H9 (cell line): ENCODE measurements around the gene USPL1. TPM values are rescaled to one million over a fixed set of nuclear protein-coding genes. Genes with fewer than 3 reads are reported as not detected.

ENCODE experiments used
- DNase-seq: peaks from one replicate; pipeline ENCODE4 v3.0.0-alpha.2; 2017
- H2AFZ ChIP-seq: one replicate; pipeline ENCODE4 v1.6.1; 2013; ENCODE audit warnings: mild to moderate bottlenecking, low read length, control low read depth, moderate library complexity
- H2AK5ac ChIP-seq: 2 replicates; pipeline ENCODE4 v1.6.1; 2013; ENCODE audit warnings: low read length, control low read depth, mixed read lengths; ENCODE audit not compliant: insufficient read length
- H2BK120ac ChIP-seq: one replicate; pipeline ENCODE4 v1.6.1; 2013; ENCODE audit warnings: low read depth, mild to moderate bottlenecking, low read length, control low read depth, inconsistent platforms; ENCODE audit not compliant: poor library complexity, severe bottlenecking
- H2BK12ac ChIP-seq: 2 replicates; pipeline ENCODE4 v1.6.1; 2013; ENCODE audit warnings: low read length, control low read depth, mixed read lengths, low read depth; ENCODE audit not compliant: insufficient read length
- H2BK15ac ChIP-seq: 2 replicates; pipeline ENCODE4 v1.6.1; 2013; ENCODE audit warnings: low read depth, low read length, control low read depth
- H2BK20ac ChIP-seq: one replicate; pipeline ENCODE4 v1.6.1; 2013; ENCODE audit warnings: low read depth, mild to moderate bottlenecking, low read length, control low read depth, inconsistent platforms; ENCODE audit not compliant: poor library complexity, severe bottlenecking
- H2BK5ac ChIP-seq: 2 replicates; pipeline ENCODE4 v1.6.1; 2013; ENCODE audit warnings: low read length, control low read depth, mixed read lengths; ENCODE audit not compliant: insufficient read length
- H3K14ac ChIP-seq: 2 replicates; pipeline ENCODE4 v1.6.1; 2013; ENCODE audit warnings: low read length, control low read depth; ENCODE audit not compliant: insufficient read depth
- H3K18ac ChIP-seq: 2 replicates; pipeline ENCODE4 v1.6.1; 2013; ENCODE audit warnings: low read depth, mild to moderate bottlenecking, mixed read lengths, low read length, control low read depth; ENCODE audit not compliant: insufficient read length
- H3K23ac ChIP-seq: 2 replicates; pipeline ENCODE4 v1.6.1; 2013; ENCODE audit warnings: low read length, control low read depth, mixed read lengths, low read depth; ENCODE audit not compliant: insufficient read length
- H3K23me2 ChIP-seq: 2 replicates; pipeline ENCODE4 v1.6.1; 2013; ENCODE audit warnings: low read depth, mild to moderate bottlenecking, mixed read lengths, low read length, control low read depth; ENCODE audit not compliant: insufficient read length, poor library complexity, severe bottlenecking
- H3K27ac ChIP-seq: 2 replicates; pipeline ENCODE4 v1.5.1; 2013; ENCODE audit warnings: low read length, control low read depth, mixed read lengths, low read depth; ENCODE audit not compliant: insufficient read length
- H3K27me3 ChIP-seq: 2 replicates; pipeline ENCODE4 v1.6.1; 2013; ENCODE audit warnings: low read length, control low read depth, inconsistent platforms; ENCODE audit not compliant: insufficient read depth
- H3K4ac ChIP-seq: 2 replicates; pipeline ENCODE4 v1.6.1; 2013; ENCODE audit warnings: low read depth, mild to moderate bottlenecking, control low read depth, inconsistent platforms, low read length, moderate library complexity
- H3K4me1 ChIP-seq: 2 replicates; pipeline ENCODE4 v1.6.1; 2013; ENCODE audit warnings: low read length, control low read depth, inconsistent platforms; ENCODE audit not compliant: insufficient read depth
- H3K4me2 ChIP-seq: 2 replicates; pipeline ENCODE4 v1.6.1; 2013; ENCODE audit warnings: low read length, control low read depth, mixed read lengths; ENCODE audit not compliant: insufficient read length, insufficient read depth
- H3K56ac ChIP-seq: 2 replicates; pipeline ENCODE4 v1.6.1; 2013; ENCODE audit warnings: low read depth, mild to moderate bottlenecking, mixed read lengths, low read length, control low read depth; ENCODE audit not compliant: insufficient read length
- H3K79me1 ChIP-seq: 2 replicates; pipeline ENCODE4 v1.6.1; 2013; ENCODE audit warnings: low read depth, mild to moderate bottlenecking, moderate library complexity, low read length, control low read depth, inconsistent platforms; ENCODE audit not compliant: insufficient read depth, poor library complexity, severe bottlenecking
- H3K79me2 ChIP-seq: 2 replicates; pipeline ENCODE4 v1.6.1; 2013; ENCODE audit warnings: low read length, control low read depth, inconsistent platforms; ENCODE audit not compliant: insufficient read depth
- H3K9ac ChIP-seq: 2 replicates; pipeline ENCODE4 v1.6.1; 2013; ENCODE audit warnings: low read length, control low read depth, mixed read lengths; ENCODE audit not compliant: insufficient read length; ENCODE audit errors: extremely low read depth
- H3K9me3 ChIP-seq: one replicate; pipeline ENCODE4 v1.6.1; 2013; ENCODE audit warnings: low read depth, low read length, inconsistent platforms; ENCODE audit not compliant: control insufficient read depth
- H3T11ph ChIP-seq: one replicate; pipeline ENCODE4 v1.6.1; 2013; ENCODE audit warnings: mild to moderate bottlenecking, low read length, control low read depth, inconsistent platforms
- H4K20me1 ChIP-seq: one replicate; pipeline ENCODE4 v1.6.1; 2013; ENCODE audit not compliant: control insufficient read depth, insufficient read length, insufficient read depth
- H4K5ac ChIP-seq: 2 replicates; pipeline ENCODE4 v1.6.1; 2013; ENCODE audit warnings: low read depth, mild to moderate bottlenecking, mixed read lengths, low read length, control low read depth; ENCODE audit not compliant: insufficient read length
- H4K8ac ChIP-seq: replicated peaks from 2 replicates; pipeline ENCODE4 v1.6.1; 2013; ENCODE audit warnings: low read length, control low read depth, mixed read lengths, low read depth; ENCODE audit not compliant: insufficient read length
- H4K91ac ChIP-seq: 2 replicates; pipeline ENCODE4 v1.6.1; 2013; ENCODE audit warnings: low read depth, mild to moderate bottlenecking, moderate library complexity, mixed read lengths, low read length, control low read depth; ENCODE audit not compliant: insufficient read length
- H3K27ac Mint-ChIP-seq, 3 experiments: 2 replicates in 2 of 3; 3 replicates in 1 of 3; pipeline ENCODE4 v1.8.0; 2020 to 2021; ENCODE audit warnings: mixed read lengths in 3 of 3, mild to moderate bottlenecking in 1 of 3, moderate library complexity in 1 of 3
- H3K27me3 Mint-ChIP-seq: 2 replicates; pipeline ENCODE4 v1.8.0; 2021; ENCODE audit warnings: low read depth, mild to moderate bottlenecking, moderate library complexity, mixed read lengths
- H3K36me3 Mint-ChIP-seq, 3 experiments: 2 replicates in 2 of 3; 3 replicates in 1 of 3; pipeline ENCODE4 v1.8.0; 2020 to 2021; ENCODE audit warnings: low read depth in 3 of 3, mixed read lengths in 3 of 3; ENCODE audit not compliant: insufficient read depth in 1 of 3
- H3K4me1 Mint-ChIP-seq, 2 experiments: 2 replicates each; pipeline ENCODE4 v1.8.0; 2020; ENCODE audit warnings: mixed read lengths in 2 of 2
- H3K4me3 Mint-ChIP-seq, 2 experiments: 2 replicates in 1 of 2; 3 replicates in 1 of 2; pipeline ENCODE4 v1.8.0; 2020 to 2021; ENCODE audit warnings: mild to moderate bottlenecking in 2 of 2, mixed read lengths in 2 of 2, moderate library complexity in 1 of 2
- H3K9me3 Mint-ChIP-seq, 2 experiments: 2 replicates in 1 of 2; 3 replicates in 1 of 2; pipeline ENCODE4 v1.8.0; 2020; ENCODE audit warnings: mild to moderate bottlenecking in 2 of 2, mixed read lengths in 2 of 2, moderate library complexity in 1 of 2
- WGBS: extraction: QIAGEN DNeasy Blood & Tissue Kit; methylation state at CpG from one replicate; pipeline ENCODE4 v1.1.7; 2013; ENCODE audit warnings: missing lambda C conversion rate, low lambda C conversion rate, mixed read lengths; ENCODE audit not compliant: insufficient read length; ENCODE audit errors: extremely low coverage; 5-methylcytosine and 5-hydroxymethylcytosine counted together
- total RNA-seq: library from RNA; stranded (reverse); gene quantifications from 2 replicates; pipeline ENCODE4 v1.2.1, GENCODE V29; 2021
- TF ChIP-seq, protein P1 (sequence below): fragments of 200-600 bp; sonication (generic); conservative IDR thresholded peaks from 3 replicates; pipeline ENCODE4 v1.8.0; 2021; ENCODE audit warnings: antibody characterized with exemption, mild to moderate bottlenecking

The USPL1 gene
- total RNA-seq, 1 experiment from 2014 or later: 17.6 TPM

DNA sequence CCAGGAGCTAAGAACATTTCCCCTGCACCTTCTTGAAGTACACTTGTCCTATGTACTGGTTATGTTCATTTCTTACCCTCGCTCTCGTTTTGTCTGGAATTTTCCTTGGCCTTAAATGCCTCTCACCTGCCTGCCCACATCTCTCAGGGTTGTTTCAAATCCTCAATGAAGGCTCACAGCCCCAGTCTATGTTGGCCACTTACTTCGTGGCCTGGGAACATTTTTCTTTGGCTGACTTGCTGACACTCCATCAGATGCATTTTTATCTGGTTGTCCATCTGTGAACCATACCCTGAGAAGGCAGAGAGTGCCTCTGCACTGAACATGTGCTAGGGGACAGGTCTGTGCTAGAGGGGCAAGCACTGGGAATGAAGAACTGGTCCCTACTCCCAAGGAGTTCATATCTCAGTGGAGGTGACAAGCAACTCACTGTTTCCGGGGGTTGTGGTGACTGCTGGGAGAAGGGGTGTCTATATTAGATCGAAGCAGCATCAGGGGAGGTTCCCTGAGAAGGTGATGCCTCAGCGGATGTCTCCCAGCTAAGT is 53.6 kb downstream of the USPL1 start:
- Histone ChIP-seq H3K18ac (no peak overlapping the region), H3K56ac (no peak overlapping the region), H3K27me3 (no peaks in the 10 kb centered on the region), H4K5ac (no peak overlapping the region), H3K23ac (no peak overlapping the region), H3K9me3 (no peaks in the 10 kb centered on the region), H2AK5ac (no peak overlapping the region), H3K4me1 (no peaks in the 10 kb centered on the region), H2BK120ac (no peak overlapping the region), H3K4ac (no peak overlapping the region), H4K8ac (no peak overlapping the region), H3T11ph (no peak overlapping the region), H3K9ac (no peak overlapping the region), H2BK20ac (no peak overlapping the region), H3K23me2 (no peaks in the 10 kb centered on the region), H3K14ac (no peak overlapping the region), H2AFZ (no peak overlapping the region), H2BK12ac (no peak overlapping the region), H2BK5ac (no peak overlapping the region), H3K79me1 (no peaks in the 10 kb centered on the region), H3K4me2 (no peak overlapping the region), H2BK15ac (no peak overlapping the region), H3K79me2 (no peaks in the 10 kb centered on the region), H4K20me1 (no peaks in the 10 kb centered on the region), H4K91ac (no peak overlapping the region), H3K27ac (no peak overlapping the region)
- TF ChIP-seq, protein P1, sequence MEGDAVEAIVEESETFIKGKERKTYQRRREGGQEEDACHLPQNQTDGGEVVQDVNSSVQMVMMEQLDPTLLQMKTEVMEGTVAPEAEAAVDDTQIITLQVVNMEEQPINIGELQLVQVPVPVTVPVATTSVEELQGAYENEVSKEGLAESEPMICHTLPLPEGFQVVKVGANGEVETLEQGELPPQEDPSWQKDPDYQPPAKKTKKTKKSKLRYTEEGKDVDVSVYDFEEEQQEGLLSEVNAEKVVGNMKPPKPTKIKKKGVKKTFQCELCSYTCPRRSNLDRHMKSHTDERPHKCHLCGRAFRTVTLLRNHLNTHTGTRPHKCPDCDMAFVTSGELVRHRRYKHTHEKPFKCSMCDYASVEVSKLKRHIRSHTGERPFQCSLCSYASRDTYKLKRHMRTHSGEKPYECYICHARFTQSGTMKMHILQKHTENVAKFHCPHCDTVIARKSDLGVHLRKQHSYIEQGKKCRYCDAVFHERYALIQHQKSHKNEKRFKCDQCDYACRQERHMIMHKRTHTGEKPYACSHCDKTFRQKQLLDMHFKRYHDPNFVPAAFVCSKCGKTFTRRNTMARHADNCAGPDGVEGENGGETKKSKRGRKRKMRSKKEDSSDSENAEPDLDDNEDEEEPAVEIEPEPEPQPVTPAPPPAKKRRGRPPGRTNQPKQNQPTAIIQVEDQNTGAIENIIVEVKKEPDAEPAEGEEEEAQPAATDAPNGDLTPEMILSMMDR: no peak
- 0 out of 7 replicates have a peak overlapping the region, but pooled peaks of 1 of the 3 experiments have one; percentile 65 for H3K27ac Mint-ChIP-seq
- H3K4me3 Mint-ChIP-seq: peak overlapping the region in 1 of 2 experiments; percentile 47; a peak in 1 of 5 replicates
- no peak for DNase-seq
- no peaks in the 10 kb centered on the region for H3K36me3 Mint-ChIP-seq
- H3K4me1 Mint-ChIP-seq: peaks cover 4 to 5% of the 10 kb centered on the region in 2 experiments; a peak in 1 of 4 replicates
- WGBS: no CpG with 5 or more reads among the region's 6 CpGs
- peaks cover 21% of the 10 kb centered on the region for H3K27me3 Mint-ChIP-seq
- H3K9me3 Mint-ChIP-seq: peaks cover 0 to 3% of the 10 kb centered on the region in 2 experiments; a peak in 1 of 5 replicates
